Stimulated activated CD8-positive, alpha-beta memory T cell treated with anti-CD3 and anti-CD28 coated beads, Interleukin-2, amount 100 ng/mL, for 48 hours (primary cell): Measurements from ENCODE around the gene TRAPPC5.

Experiments used
- DNase-seq, 2 donors: peaks; one replicate each; pipeline ENCODE4 v3.0.0-alpha.2; 2020; ENCODE audit warnings: low read depth in 2 of 2

TRAPPC5 gene

DNA sequence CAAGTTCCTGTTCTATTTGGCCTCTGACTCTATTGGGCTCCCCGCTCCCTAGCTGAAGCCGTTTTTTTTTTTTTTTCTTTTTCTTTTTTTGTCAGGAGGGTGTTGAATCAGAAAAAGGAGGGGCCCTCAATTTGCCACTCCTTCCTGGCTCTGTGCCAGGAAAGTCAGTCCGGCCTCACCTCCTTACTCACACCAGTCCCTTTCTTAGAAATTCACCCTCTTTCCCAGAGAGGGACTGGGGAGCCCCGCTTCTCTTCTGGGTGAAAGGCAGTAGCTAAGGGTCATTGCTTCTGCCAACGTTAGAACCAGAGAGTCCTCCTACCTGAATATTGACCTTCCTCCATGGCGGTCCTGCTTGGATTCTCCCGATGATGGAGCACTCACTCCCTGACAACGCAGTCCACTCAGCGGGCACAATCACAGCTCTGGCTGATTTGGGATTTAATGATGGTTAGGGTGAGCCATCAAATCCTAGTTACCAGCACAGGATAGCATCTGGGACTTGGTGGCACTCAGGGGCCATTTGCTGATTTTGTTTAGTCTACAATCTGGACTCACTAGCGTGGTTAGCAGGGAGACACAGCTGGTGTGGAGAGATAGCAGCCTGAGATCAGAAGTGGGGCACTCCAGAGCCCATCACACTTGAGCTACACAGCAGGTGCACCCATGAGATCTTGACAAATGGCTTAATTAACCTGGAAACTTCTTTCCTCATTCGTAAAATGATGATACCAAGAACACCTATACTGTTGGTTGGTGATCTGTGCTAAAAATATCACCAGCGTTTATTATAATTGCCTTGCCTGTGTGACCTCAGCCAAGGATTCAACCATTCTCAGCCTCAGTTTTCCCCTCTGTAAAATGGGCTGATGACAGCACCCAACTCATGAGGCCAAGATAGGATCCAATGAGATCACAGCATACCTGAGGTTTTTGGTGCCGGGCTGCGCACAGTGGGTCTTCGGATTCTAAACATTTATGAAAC is 19.1 kb downstream of the TRAPPC5 start:
- peak in 1 of 2 donors; percentile 47 for DNase-seq

- DNase-seq, result no peak
Measured at GRCh38 chr19:7701049-7701653, 20.5 kb downstream of the TRAPPC5 start.

- DNase-seq, result no peak
Measured at GRCh38 chr19:7701654-7702457, 21.2 kb downstream of the TRAPPC5 start, which contains the start of gene FCER2. TSS of gene FCER2 (minus strand) at chr19:7702131. CDS start at chr19:7699760, 2,371 bp downstream.

DNA sequence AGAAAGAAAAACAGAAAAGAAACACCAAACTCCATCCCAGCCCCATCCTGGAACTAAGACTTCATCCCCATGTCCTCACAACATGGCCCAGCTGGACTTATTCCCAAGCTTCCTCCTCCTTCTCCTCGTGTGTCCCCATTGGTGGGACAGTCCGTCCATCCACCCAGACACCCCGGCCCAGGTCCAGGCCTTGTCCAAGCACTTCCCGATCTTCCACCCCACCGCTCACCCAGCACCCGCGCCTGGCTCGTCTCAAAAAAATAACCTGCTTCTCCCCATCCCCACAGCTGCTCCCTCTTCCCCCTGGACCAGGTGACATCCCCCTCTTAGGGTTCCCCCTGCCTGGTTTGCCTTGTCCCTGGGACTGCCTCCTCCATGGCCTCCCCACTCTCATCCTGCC is 22.7 kb downstream of the TRAPPC5 start:
- DNase-seq, result no peak

DNA sequence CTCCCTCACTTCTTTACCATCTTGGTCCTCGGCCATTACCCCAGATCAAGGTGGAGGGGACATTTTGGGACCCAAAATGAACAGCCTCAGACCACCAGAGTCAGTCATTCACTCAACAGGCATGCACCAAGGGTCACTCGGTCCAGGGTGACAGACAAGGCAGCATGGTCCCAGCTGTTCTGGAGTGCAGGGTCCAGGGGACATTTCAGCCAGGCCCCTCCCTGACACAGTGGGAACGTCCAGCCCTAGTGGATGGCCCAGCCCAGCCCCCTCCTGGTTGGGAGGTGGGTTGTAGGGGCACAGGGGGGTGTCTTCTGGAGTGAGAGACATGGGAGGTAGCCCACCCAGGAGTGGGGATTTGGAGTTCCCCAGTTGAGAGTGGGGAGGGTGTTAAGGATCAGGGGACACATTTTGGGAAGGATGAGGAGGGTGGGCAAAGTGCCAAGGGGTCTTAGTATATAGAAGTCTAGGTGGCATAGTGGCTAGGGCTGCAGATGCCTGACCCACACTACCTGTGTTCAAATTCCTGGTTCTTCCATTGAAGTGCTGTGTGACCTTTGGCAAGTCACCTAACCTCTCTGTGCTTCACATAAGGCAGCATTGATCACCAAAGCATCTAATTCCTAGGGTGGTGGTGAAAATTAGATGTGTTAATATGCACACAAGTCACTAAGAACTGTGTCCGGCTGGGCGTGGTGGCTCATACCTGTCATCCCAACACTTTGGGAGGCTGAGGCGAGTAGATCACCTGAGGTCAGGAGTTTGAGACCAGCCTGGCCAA is 23.8 kb downstream of the TRAPPC5 start:
- DNase-seq, result no peak

DNA sequence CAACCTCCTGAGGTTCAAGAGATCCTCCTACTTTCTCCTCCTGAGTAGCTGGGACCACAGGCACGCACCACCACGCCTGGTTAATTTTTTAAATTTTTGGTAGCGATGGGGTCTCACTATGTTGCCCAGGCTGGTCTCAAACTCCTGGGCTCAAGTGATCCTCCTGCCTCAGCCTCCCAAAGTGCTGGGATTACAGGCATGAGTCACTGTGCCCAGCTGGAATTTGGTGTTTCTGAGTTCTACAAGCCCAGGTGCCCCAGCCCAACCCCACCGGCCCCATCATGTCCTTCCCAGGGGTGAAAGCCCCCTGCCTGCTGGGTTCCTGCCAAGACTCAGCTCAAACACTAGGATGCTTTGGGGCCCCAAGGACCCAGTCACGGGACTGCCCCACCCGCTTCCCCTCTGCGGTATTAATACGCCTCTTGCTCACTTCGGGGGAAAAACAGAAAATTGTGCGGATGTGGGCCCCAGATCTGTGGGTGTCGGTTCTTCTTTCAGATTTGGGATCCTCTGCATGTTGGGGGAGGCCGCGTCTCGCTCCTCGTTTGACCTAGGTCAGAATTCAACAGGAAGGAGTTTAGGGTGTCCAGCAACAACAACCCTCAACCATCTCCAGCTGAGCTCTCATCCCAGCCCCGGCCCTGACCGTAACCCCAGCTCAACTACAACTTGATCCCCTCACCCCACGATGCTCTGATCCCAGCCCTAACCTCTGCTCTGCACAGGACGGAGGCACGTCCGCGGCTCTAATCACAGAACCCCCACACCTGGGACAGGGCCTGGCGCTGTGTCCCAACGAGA is 25.0 kb downstream of the TRAPPC5 start:
- DNase-seq, result peak; percentile 59 to 64

DNA sequence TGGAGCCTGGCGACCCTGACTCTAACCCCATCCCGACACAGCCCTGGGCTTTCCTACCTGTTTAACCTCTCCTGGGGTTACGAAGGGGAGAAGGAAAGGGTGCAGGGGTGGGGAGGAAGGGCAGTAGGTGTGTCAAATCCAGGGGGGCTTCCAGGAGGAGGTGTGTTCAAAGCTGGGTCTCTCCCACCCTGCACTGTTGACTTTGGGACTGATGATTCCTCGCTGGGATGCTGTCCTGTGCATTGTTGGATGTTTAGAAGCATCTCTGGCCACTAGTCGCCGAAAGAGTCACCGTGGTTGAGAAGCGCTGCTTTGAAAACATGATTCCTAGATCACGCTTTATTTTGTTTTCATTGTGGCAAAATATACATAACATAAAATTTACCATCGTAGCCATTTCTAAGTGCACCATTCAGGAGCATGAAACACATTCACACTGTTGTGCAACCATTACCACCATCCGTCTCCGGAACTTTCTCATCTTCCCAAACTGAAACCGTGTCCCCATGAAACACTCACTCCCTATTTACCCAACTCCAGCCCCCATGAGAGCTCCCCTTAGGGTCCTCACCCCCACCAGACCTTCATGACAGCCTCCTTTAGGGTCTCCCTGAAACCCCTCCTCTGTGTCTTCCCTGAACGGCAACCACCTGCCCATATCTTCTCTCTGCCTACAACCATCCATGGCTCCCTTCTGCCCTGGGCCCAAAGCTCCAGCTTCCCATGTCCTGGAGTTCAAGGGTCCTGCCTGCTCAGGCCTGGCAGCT is 25.7 kb downstream of the TRAPPC5 start:
- no peak for DNase-seq

DNA sequence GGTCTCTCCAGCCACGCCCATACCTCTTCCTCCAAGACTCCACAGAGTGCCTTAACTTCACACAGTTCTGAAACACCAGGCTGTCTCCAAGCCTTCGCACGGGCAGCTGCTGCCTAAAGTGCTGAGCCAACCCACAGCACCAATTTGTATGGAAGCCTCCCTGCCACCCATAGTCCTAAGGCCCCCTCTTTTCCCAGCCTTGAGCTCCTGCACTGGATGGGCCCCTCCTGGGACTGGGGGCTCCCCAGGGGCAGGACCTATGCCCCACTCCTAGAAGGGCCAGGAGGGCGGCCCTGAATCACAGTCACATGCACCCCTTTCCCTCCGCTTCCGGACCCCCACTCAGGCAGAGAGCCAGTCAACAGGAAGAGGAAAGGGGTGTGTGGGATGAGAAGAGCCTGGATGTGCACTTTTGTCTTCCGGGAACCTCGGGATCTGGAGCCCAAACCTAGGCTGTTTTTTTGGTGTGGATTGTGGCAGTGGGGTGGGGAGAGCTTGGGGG is 26.4 kb downstream of the TRAPPC5 start:
- no peak for DNase-seq

DNA sequence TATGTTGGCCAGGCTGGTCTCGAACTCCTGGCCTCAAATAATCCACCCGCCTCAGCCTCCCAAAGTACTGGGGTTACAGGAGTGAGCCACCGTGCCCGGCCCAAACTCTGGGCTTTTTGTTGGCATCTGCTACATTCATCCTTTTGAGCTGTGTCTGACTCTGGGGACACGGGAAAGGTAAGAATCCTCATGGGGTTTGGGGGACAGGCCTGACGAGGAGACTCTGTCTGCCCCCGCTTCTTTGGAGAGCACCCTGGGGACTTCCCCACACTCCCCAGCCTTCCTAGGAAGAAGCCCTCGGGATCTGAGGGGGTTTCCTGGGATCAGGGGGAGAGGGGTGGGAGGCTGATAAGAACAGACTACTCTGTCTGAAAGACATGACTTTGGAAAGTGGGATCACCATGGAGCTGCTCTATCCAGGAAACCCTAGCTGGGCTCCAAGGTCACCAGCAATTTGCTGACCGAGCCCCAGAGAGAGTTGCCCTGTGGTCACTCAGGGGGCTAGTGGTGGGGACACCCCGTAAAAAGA is 29.4 kb downstream of the TRAPPC5 start:
- no peak for DNase-seq

- DNase-seq, result no peak
Measured at GRCh38 chr19:7710616-7711015, 30.0 kb downstream of the TRAPPC5 start.

- DNase-seq, result no peak
Measured at GRCh38 chr19:7715671-7716070, 35.0 kb downstream of the TRAPPC5 start.

GRCh38 chr19:7716762-7717161 is 36.1 kb downstream of the TRAPPC5 start:
- DNase-seq, result no peak

DNA sequence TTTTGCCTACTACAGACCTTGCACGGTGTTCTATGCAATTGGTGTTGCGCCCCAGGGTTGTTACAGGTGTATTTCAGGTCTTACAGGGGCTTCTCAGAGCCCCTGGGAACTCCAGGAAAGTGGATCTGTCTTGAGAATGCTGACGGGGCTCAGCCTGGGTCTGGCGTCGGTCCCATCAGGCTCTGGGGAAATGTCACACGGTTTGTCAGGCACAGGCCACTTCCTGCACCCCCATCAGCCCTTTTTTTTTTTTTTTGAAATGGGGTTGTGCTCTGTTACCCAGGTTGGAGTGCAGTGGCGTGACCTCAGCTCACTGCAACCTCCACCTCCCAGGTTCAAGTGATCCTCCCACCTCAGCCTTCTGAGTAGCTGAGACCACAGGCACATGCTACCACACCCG is 38.0 kb downstream of the TRAPPC5 start:
- no peak for DNase-seq

GRCh38 chr19:7720351-7720750 is 39.7 kb downstream of the TRAPPC5 start:
- DNase-seq, result no peak

DNA sequence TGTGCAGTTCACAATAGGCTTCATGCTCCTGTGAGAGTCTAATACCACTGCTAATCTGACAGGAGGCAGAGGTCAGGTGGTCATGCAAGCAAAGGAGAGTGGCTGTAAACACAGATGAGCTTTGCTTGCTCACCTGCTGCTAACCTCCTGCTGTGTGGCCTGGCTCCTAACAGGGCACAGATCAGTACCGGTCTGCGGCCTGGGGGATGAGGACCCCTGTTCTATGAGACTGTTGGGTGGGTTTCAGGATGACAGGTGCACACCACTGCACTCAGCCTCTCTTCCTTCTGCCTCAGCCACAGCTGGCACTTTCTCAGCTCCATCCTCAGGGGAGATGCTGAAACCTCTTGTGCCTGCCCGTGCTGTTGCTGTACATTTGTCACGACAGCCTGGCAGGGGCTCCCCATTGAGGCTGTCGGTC is 41.6 kb downstream of the TRAPPC5 start:
- DNase-seq, result no peak

GRCh38 chr19:7725791-7726190 is 45.2 kb downstream of the TRAPPC5 start:
- no peak for DNase-seq

GRCh38 chr19:7729211-7729610 is 48.6 kb downstream of the TRAPPC5 start:
- DNase-seq, result no peak

DNA sequence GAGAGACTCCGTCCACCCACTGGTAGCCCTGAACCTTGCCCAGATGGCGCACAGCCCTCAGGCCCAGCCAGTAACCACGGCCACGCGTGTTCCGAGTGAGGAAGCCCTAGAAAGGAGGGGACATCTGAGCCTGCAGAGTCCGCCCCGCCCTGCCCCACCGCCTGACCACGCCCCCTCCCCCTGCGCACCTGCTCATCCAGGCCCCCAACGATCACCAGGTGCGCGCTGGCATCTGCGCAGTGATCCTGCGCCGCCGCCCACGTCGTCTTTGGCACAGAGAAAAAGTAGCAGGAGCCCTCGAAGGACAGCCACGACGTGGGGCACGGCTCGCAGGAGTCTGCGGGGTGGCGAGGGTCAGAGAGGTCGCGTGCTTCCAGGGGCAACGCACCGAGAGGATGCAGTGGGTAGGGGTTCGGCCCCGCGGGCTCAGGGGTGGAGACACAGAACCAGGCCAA is 49.2 kb downstream of the TRAPPC5 start:
- no peak for DNase-seq
